ENCODE measurements around the gene KDELR3.

The KDELR3 gene

DNA sequence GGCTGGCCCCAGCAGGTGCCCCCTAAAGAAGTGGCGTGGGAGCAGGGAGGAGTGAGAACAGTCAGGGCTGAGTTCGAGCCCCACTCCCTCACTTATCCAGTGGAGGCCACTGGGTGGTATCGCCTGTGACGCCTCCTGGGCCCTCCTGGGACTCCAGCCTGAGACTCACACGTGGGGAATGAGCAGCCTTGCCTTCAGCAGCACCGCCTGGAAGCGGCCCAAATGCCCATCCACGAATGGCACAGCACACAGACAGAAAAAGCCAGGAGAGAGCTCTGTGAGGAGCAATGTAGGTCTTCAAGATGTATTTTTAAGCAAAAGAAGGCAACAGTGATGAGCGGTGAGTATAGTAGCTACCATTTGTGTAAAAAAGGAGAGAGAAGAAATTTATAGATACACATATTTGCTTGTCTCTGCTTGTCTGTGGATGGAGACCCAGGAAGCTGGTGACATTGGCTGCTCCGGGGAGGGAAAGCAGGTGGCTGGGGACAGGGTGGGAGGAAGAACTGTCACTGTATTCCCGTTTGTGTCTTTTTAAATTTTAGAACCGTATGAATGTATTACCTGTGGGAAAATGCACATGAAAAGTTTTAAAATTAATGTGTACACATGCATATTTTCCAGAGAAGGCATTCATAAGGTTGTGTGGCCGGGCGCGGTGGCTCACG lies 26.1 kb upstream of the KDELR3 start:
- Histone ChIP-seq H3K4me1 (ENCODE audit: insufficient read depth, low read length, severe bottlenecking) (no peaks in the 10 kb centered on the region), H3K9ac (ENCODE audit: low read length) (no peak overlapping the region), H3K4me2 (ENCODE audit: low read length) (no peak overlapping the region), H3K27me3 (ENCODE audit: insufficient read depth, low read length) (peaks cover 5% of the 10 kb centered on the region), H3K9me2 (ENCODE audit: low read depth, low read length) (no peaks in the 10 kb centered on the region), H3F3A (ENCODE audit: insufficient read depth, low read length) (no peaks in the 10 kb centered on the region), H3K9me3 (ENCODE audit: low read length) (no peaks in the 10 kb centered on the region), H4K20me1 (ENCODE audit: insufficient read depth, low read length) (no peaks in the 10 kb centered on the region), H3K36me3 (ENCODE audit: insufficient read depth, low read length) (no peaks in the 10 kb centered on the region), H3K27ac (ENCODE audit: low read depth, low read length, poor library complexity, severe bottlenecking) (no peak overlapping the region), H2AFZ (ENCODE audit: low read length) (no peak overlapping the region), H3K79me2 (ENCODE audit: insufficient read depth, low read length) (no peaks in the 10 kb centered on the region), H3K4me3 (ENCODE audit: low read depth, low read length, poor library complexity, severe bottlenecking) (no peak overlapping the region)
- TF ChIP-seq EZH2 (IDR thresholded peaks at IDR 0.05; ENCODE audit: borderline replicate concordance, low read length), result no peak
- TF ChIP-seq, protein P1, sequence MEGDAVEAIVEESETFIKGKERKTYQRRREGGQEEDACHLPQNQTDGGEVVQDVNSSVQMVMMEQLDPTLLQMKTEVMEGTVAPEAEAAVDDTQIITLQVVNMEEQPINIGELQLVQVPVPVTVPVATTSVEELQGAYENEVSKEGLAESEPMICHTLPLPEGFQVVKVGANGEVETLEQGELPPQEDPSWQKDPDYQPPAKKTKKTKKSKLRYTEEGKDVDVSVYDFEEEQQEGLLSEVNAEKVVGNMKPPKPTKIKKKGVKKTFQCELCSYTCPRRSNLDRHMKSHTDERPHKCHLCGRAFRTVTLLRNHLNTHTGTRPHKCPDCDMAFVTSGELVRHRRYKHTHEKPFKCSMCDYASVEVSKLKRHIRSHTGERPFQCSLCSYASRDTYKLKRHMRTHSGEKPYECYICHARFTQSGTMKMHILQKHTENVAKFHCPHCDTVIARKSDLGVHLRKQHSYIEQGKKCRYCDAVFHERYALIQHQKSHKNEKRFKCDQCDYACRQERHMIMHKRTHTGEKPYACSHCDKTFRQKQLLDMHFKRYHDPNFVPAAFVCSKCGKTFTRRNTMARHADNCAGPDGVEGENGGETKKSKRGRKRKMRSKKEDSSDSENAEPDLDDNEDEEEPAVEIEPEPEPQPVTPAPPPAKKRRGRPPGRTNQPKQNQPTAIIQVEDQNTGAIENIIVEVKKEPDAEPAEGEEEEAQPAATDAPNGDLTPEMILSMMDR (IDR thresholded peaks at IDR 0.05; ENCODE audit: low read length), result no peak

DNA sequence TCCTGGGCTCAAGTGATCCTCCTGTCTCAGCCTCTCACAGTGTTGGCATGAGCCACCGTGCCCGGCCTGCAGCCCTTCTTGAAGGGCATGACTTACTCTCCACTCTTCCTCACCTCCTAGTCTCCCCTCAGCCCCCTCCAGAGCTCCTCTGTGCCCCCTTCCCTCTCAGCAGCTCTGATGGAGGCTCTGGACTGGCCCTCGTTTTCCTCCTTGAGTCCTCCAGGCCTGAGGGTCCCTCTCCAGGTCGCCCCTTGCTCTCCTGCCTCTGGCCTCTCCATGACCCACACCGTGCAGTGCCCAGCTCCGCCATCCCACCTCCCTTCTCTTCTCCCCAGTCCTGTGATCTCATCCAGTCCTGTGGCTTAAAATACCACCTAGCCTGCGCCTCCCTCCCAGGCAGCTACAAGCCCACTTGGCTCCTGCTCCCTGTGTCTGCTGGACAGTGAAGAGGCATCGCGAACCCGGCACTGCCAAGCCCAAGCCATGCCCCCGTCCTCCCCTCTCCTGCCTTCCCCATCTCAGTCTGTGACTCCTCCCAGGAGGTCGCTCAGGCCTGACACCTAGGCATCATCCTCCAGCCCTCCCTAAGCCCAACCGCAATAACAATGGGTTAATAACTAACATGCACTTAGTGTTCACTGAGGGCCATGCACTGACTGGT lies 24.8 kb upstream of the KDELR3 start:
- H3F3A ChIP-seq (ENCODE audit: insufficient read depth, low read length), result no peaks in the 10 kb centered on the region
- no peak overlapping the region for H3K27ac ChIP-seq (ENCODE audit: low read depth, low read length, poor library complexity, severe bottlenecking)
- no peak overlapping the region for H3K4me2 ChIP-seq (ENCODE audit: low read length)
- TF ChIP-seq EZH2 (IDR thresholded peaks at IDR 0.05; ENCODE audit: borderline replicate concordance, low read length), result no peak
- TF ChIP-seq, protein P1 (IDR thresholded peaks at IDR 0.05; ENCODE audit: low read length), result no peak
- H3K79me2 ChIP-seq (ENCODE audit: insufficient read depth, low read length), result no peaks in the 10 kb centered on the region
- H3K9me2 ChIP-seq (ENCODE audit: low read depth, low read length), result no peaks in the 10 kb centered on the region
- H2AFZ ChIP-seq (ENCODE audit: low read length), result no peak overlapping the region
- no peak overlapping the region for H3K4me3 ChIP-seq (ENCODE audit: low read depth, low read length, poor library complexity, severe bottlenecking)
- no peaks in the 10 kb centered on the region for H3K36me3 ChIP-seq (ENCODE audit: insufficient read depth, low read length)
- H3K4me1 ChIP-seq (ENCODE audit: insufficient read depth, low read length, severe bottlenecking), result no peaks in the 10 kb centered on the region
- H3K9me3 ChIP-seq (ENCODE audit: low read length), result no peaks in the 10 kb centered on the region
- no peaks in the 10 kb centered on the region for H4K20me1 ChIP-seq (ENCODE audit: insufficient read depth, low read length)
- peaks cover 9% of the 10 kb centered on the region for H3K27me3 ChIP-seq (ENCODE audit: insufficient read depth, low read length)
- H3K9ac ChIP-seq (ENCODE audit: low read length), result no peak overlapping the region

DNA sequence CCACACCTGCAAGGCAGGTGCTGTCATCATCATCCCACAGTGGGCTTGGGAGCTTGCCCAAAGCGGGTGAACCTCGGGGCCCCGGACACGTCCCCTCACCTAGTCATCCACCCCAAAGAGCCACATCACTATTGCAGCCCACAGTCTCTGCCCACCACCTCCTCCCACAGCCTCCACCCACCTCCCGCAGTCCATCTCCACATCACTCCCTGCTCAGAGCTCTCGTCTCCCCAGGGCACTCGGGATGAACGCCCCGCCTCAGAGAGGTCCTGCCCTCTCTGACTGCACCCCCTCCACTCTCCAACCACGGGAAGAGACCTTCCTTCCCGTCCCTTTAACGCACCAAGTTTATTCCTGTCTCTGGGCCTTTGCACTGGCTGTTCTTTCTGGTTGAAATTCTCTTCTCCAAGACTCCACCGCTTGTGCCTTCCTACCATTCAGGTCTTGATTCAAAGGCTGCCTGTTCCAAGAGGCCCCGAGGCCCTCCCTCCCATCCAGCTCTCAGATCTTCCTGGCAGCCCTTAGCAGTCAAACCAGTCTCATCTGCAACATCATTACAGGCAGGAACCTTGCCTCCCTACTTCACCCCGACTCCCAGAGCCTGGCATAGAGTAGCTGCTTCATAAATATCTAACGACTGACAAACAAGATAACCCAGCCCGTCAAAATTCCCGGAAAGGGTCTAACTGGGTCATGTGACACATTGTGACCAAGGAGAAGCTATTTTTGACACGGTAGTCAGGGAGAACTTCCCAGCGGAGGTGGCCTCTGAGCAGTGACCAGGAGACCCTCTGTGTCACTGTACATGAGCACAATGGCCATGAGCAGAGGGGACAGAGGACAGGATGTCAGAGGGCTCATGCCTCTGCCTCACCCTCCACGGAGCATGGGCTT lies 24.0 kb upstream of the KDELR3 start:
- Histone ChIP-seq H3K9ac (ENCODE audit: low read length) (no peak overlapping the region), H3K27ac (ENCODE audit: low read depth, low read length, poor library complexity, severe bottlenecking) (no peak overlapping the region), H3K36me3 (ENCODE audit: insufficient read depth, low read length) (no peaks in the 10 kb centered on the region), H3K27me3 (ENCODE audit: insufficient read depth, low read length) (peaks cover 9% of the 10 kb centered on the region), H3K9me3 (ENCODE audit: low read length) (no peaks in the 10 kb centered on the region), H3K4me3 (ENCODE audit: low read depth, low read length, poor library complexity, severe bottlenecking) (no peak overlapping the region), H3K4me2 (ENCODE audit: low read length) (no peak overlapping the region), H3K4me1 (ENCODE audit: insufficient read depth, low read length, severe bottlenecking) (no peaks in the 10 kb centered on the region), H3K9me2 (ENCODE audit: low read depth, low read length) (no peaks in the 10 kb centered on the region), H3F3A (ENCODE audit: insufficient read depth, low read length) (no peaks in the 10 kb centered on the region), H3K79me2 (ENCODE audit: insufficient read depth, low read length) (no peaks in the 10 kb centered on the region), H2AFZ (ENCODE audit: low read length) (no peak overlapping the region), H4K20me1 (ENCODE audit: insufficient read depth, low read length) (no peaks in the 10 kb centered on the region)
- TF ChIP-seq EZH2 (IDR thresholded peaks at IDR 0.05; ENCODE audit: borderline replicate concordance, low read length), result no peak
- TF ChIP-seq, protein P1 (IDR thresholded peaks at IDR 0.05; ENCODE audit: low read length), result no peak

All from OCI-LY1 (cell line).